ENCODE measurements around the gene SIK3. TPM values are rescaled to one million over a fixed set of nuclear protein-coding genes. Genes with fewer than 3 reads are reported as not detected.
"Not testable (repeated sequence)": the region's sequence is repeated elsewhere in the genome, so short reads cannot be mapped to it uniquely, and the experiment has no call there.

Gene SIK3
- total RNA-seq, 2 experiments from 2014 or later = 44.7 to 45.8 TPM

GRCh38 chr11:117128289-117128688 is 30.1 kb upstream of the SIK3 start:
- Mint-ChIP-seq H3K27ac (no peak overlapping the region), H3K4me3 (no peak overlapping the region), H3K36me3 (no peaks in the 10 kb centered on the region), H3K4me1 (peaks cover 8% of the 10 kb centered on the region), H3K9me3 (no peaks in the 10 kb centered on the region), H3K27me3 (peaks cover 18% of the 10 kb centered on the region)
- ATAC-seq (ENCODE audit: low read depth) = no peak
- DNase-seq = no peak
- POLR2A ChIA-PET = no interaction called here

- no peak overlapping the region for H3K27ac Mint-ChIP-seq
- no peak overlapping the region for H3K4me3 Mint-ChIP-seq
- DNase-seq (no peak), ATAC-seq (ENCODE audit: low read depth) (no peak)
- no peaks in the 10 kb centered on the region for H3K9me3 Mint-ChIP-seq
- no peaks in the 10 kb centered on the region for H3K36me3 Mint-ChIP-seq
- POLR2A ChIA-PET = no interaction called here
- peaks cover 5% of the 10 kb centered on the region for H3K4me1 Mint-ChIP-seq
- peaks cover 24% of the 10 kb centered on the region for H3K27me3 Mint-ChIP-seq
Measured at GRCh38 chr11:117127171-117127901, 29.1 kb upstream of the SIK3 start.

- no peaks in the 10 kb centered on the region for H3K9me3 Mint-ChIP-seq
- peaks cover 27% of the 10 kb centered on the region for H3K27me3 Mint-ChIP-seq
- H3K36me3 Mint-ChIP-seq = no peaks in the 10 kb centered on the region
- H3K4me3 Mint-ChIP-seq = no peak overlapping the region
- no peak for DNase-seq
- no peak for ATAC-seq (ENCODE audit: low read depth)
- no peak overlapping the region for H3K27ac Mint-ChIP-seq
- H3K4me1 Mint-ChIP-seq = peaks cover 5% of the 10 kb centered on the region
- POLR2A ChIA-PET = no interaction called here
Measured at GRCh38 chr11:117126223-117126965, 28.2 kb upstream of the SIK3 start.

- DNase-seq = no peak
- Mint-ChIP-seq H3K27me3 (peaks cover 25% of the 10 kb centered on the region), H3K4me3 (no peak overlapping the region), H3K4me1 (peaks cover 5% of the 10 kb centered on the region), H3K36me3 (no peaks in the 10 kb centered on the region), H3K9me3 (no peaks in the 10 kb centered on the region), H3K27ac (no peak overlapping the region)
- POLR2A ChIA-PET = no interaction called here
- no peak for ATAC-seq (ENCODE audit: low read depth)
Measured at GRCh38 chr11:117122556-117122955, 24.3 kb upstream of the SIK3 start.

- no peak for DNase-seq
- H3K36me3 Mint-ChIP-seq = no peaks in the 10 kb centered on the region
- no peaks in the 10 kb centered on the region for H3K9me3 Mint-ChIP-seq
- H3K27ac Mint-ChIP-seq = no peak overlapping the region
- peaks cover 1% of the 10 kb centered on the region for H3K4me1 Mint-ChIP-seq
- peaks cover 16% of the 10 kb centered on the region for H3K27me3 Mint-ChIP-seq
- ATAC-seq (ENCODE audit: low read depth) = no peak
- no peak overlapping the region for H3K4me3 Mint-ChIP-seq
- POLR2A ChIA-PET = no interaction called here
Measured at GRCh38 chr11:117121176-117121575, 22.9 kb upstream of the SIK3 start.

- ATAC-seq (ENCODE audit: low read depth) = no peak
- Mint-ChIP-seq H3K27me3 (peaks cover 3% of the 10 kb centered on the region), H3K4me1 (no peaks in the 10 kb centered on the region), H3K27ac (no peak overlapping the region), H3K36me3 (no peaks in the 10 kb centered on the region), H3K9me3 (no peaks in the 10 kb centered on the region), H3K4me3 (no peak overlapping the region)
- DNase-seq = no peak
- POLR2A ChIA-PET = no interaction called here
Measured at GRCh38 chr11:117117681-117118080, 19.5 kb upstream of the SIK3 start.

- H3K4me1 Mint-ChIP-seq; H3K4me3 Mint-ChIP-seq; H3K27ac Mint-ChIP-seq; DNase-seq; H3K27me3 Mint-ChIP-seq; ATAC-seq (ENCODE audit: low read depth); H3K9me3 Mint-ChIP-seq; POLR2A ChIA-PET; H3K36me3 Mint-ChIP-seq: not testable (repeated sequence)
Measured at GRCh38 chr11:117112939-117113338, 14.7 kb upstream of the SIK3 start.

- POLR2A ChIA-PET; ATAC-seq (ENCODE audit: low read depth): not testable (repeated sequence)
Measured at GRCh38 chr11:117112497-117112896, 14.3 kb upstream of the SIK3 start.

GRCh38 chr11:117110294-117110950 is 12.2 kb upstream of the SIK3 start:
- H3K27ac Mint-ChIP-seq = no peak overlapping the region
- H3K4me1 Mint-ChIP-seq = peaks cover 4% of the 10 kb centered on the region
- H3K4me3 Mint-ChIP-seq = no peak overlapping the region
- H3K36me3 Mint-ChIP-seq = no peaks in the 10 kb centered on the region
- no peaks in the 10 kb centered on the region for H3K9me3 Mint-ChIP-seq
- ATAC-seq (ENCODE audit: low read depth) (no peak), DNase-seq (no peak)
- peaks cover 2% of the 10 kb centered on the region for H3K27me3 Mint-ChIP-seq
- POLR2A ChIA-PET = no interaction called here

More at GRCh38 chr11:117112497-117112896, 14.3 kb upstream of the SIK3 start:
- H3K4me3 Mint-ChIP-seq, H3K27me3 Mint-ChIP-seq, DNase-seq, H3K27ac Mint-ChIP-seq, H3K9me3 Mint-ChIP-seq, H3K4me1 Mint-ChIP-seq, H3K36me3 Mint-ChIP-seq: not testable (repeated sequence)

- Mint-ChIP-seq H3K4me1 (peaks cover 4% of the 10 kb centered on the region), H3K9me3 (no peaks in the 10 kb centered on the region), H3K27ac (no peak overlapping the region), H3K27me3 (peaks cover 2% of the 10 kb centered on the region), H3K4me3 (no peak overlapping the region), H3K36me3 (no peaks in the 10 kb centered on the region)
- no peak for DNase-seq
- ATAC-seq (ENCODE audit: low read depth) = no peak
- POLR2A ChIA-PET = no interaction called here
Measured at GRCh38 chr11:117107701-117108590, 9.7 kb upstream of the SIK3 start.

- H3K4me1 Mint-ChIP-seq = peaks cover 23% of the 10 kb centered on the region
- H3K27ac Mint-ChIP-seq = no peak overlapping the region
- ATAC-seq (ENCODE audit: low read depth) (no peak), DNase-seq (no peak)
- H3K9me3 Mint-ChIP-seq = no peaks in the 10 kb centered on the region
- H3K4me3 Mint-ChIP-seq = no peak overlapping the region
- POLR2A ChIA-PET = no interaction called here
- H3K36me3 Mint-ChIP-seq = no peaks in the 10 kb centered on the region
- no peaks in the 10 kb centered on the region for H3K27me3 Mint-ChIP-seq
Measured at GRCh38 chr11:117100556-117100955, 2.3 kb upstream of the SIK3 start.

GRCh38 chr11:117099696-117100095 is 1.5 kb upstream of the SIK3 start:
- Mint-ChIP-seq H3K4me3 (no peak overlapping the region), H3K9me3 (no peaks in the 10 kb centered on the region), H3K36me3 (no peaks in the 10 kb centered on the region), H3K4me1 (peaks cover 31% of the 10 kb centered on the region), H3K27me3 (no peaks in the 10 kb centered on the region), H3K27ac (no peak overlapping the region)
- ATAC-seq (ENCODE audit: low read depth) (no peak), DNase-seq (no peak)
- POLR2A ChIA-PET = interaction anchor here (0.5 to 3.7 kb wide), 4 partner anchors 170 to 289 kb away, joined by 4 to 31 read pairs (median 10); partner anchors contain the start of gene APOA1
